Colonic mucosa (tissue), 4 donors: ENCODE measurements around the gene POLE2. TPM values are rescaled to one million over a fixed set of nuclear protein-coding genes. Genes with fewer than 3 reads are reported as not detected.
"Not testable (repeated sequence)": the region's sequence is repeated elsewhere in the genome, so short reads cannot be mapped to it uniquely, and the experiment has no call there.

Experiments used
- DNase-seq: peaks from one replicate; pipeline ENCODE4 v3.0.0-alpha.2; 2020
- H3K27ac ChIP-seq: fragments of 200-600 bp; one replicate; pipeline ENCODE4 v1.8.0; 2021
- H3K27me3 ChIP-seq: fragments of 200-600 bp; one replicate; pipeline ENCODE4 v1.8.0; 2021
- H3K36me3 ChIP-seq: fragments of 200-600 bp; one replicate; pipeline ENCODE4 v1.8.0; 2021
- H3K4me1 ChIP-seq: fragments of 200-600 bp; one replicate; pipeline ENCODE4 v1.8.0; 2021; ENCODE audit warnings: mild to moderate bottlenecking
- H3K4me3 ChIP-seq: fragments of 200-600 bp; one replicate; pipeline ENCODE4 v1.8.0; 2021
- H3K9ac ChIP-seq, 2 donors: one replicate each; pipeline ENCODE4 v1.7.0; 2013; ENCODE audit warnings: control low read depth in 2 of 2, low read depth in 2 of 2, low read length in 2 of 2
- H3K9me3 ChIP-seq: fragments of 200-600 bp; one replicate; pipeline ENCODE4 v1.8.0; 2021
- intact Hi-C: fragments of 100-400 bp; cut with DNase I; formaldehyde crosslinking; loops from one replicate; pipeline ENCODE4 v1.14.1; 2022
- total RNA-seq, 2 donors: library from RNA; stranded (reverse); fragmentation: NEBNext Ultra II Directional in 1 of 2; extraction: Animal tissue kit (Norgen Biotek cat#: 25700) in 1 of 2; gene quantifications; one replicate each; pipeline ENCODE4 v1.2.1, GENCODE V29; 2021
- TF ChIP-seq, protein P1 (sequence below): fragments of 200-600 bp; IDR thresholded peaks from one replicate; pipeline ENCODE4 v1.8.0; 2022; ENCODE audit warnings: antibody characterized with exemption, mild to moderate bottlenecking
- donor health status: healthy.
- donor health status: DM: no; HTN: no; CAD: no.
- donor health status: DM: no; HTN: no; CAD: no.

The POLE2 gene
- total RNA-seq, 2 donors from 2014 or later, result 2.5 to 15.9 TPM

DNA sequence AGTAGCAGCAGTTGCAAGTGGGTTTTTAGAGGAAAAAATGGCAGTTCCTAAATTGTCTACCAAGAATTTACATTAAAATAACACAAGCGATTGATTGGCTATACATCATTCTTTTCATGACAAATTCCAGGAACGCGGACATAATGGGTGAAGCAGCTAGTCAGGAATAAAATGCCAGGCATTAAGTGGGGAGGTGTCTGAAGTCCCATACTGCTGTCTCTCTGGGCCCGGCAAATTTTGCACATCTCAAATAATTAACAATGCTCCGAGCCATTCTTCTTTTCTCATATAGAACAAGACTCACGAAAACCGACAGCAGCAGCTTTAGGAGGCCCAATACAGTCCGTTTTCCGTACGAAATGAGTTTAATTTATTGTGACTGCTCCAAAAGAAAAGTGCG lies 68.3 kb downstream of the POLE2 start:
- Histone ChIP-seq H3K4me3 (peak overlapping the region; percentile 68), H3K27ac (peak overlapping the region; percentile 96), H3K4me1 (peaks cover 9% of the 10 kb centered on the region), H3K9ac (peak overlapping the region; percentile 86 to 99), H3K27me3 (no peaks in the 10 kb centered on the region), H3K9me3 (no peaks in the 10 kb centered on the region), H3K36me3 (no peaks in the 10 kb centered on the region)
- intact Hi-C loops, result loop anchor here (5.0 kb wide), 1 partner anchor 32 kb away; the partner anchor contains the start of gene RPS29
- no peak for DNase-seq
- TF ChIP-seq, protein P1, sequence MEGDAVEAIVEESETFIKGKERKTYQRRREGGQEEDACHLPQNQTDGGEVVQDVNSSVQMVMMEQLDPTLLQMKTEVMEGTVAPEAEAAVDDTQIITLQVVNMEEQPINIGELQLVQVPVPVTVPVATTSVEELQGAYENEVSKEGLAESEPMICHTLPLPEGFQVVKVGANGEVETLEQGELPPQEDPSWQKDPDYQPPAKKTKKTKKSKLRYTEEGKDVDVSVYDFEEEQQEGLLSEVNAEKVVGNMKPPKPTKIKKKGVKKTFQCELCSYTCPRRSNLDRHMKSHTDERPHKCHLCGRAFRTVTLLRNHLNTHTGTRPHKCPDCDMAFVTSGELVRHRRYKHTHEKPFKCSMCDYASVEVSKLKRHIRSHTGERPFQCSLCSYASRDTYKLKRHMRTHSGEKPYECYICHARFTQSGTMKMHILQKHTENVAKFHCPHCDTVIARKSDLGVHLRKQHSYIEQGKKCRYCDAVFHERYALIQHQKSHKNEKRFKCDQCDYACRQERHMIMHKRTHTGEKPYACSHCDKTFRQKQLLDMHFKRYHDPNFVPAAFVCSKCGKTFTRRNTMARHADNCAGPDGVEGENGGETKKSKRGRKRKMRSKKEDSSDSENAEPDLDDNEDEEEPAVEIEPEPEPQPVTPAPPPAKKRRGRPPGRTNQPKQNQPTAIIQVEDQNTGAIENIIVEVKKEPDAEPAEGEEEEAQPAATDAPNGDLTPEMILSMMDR, result no peak

DNA sequence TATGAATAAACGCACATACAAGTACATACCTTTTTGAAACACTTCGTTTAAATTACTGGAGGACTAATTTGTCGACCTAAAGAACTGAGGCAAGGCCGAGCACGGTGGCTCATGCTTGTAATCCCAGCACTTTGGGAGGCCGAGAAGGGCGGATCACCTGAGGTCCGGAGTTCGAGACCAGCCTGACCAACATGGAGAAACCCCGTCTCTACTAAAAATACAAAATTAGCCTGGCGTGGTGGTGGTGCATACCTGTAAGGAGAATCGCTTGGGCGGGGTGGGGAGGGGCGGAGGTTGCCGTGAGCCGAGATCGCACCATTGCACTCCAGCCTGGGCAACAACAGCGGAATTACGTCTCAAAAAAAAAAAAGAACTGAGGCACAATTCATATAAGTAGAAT lies 68.7 kb downstream of the POLE2 start:
- peak overlapping the region; percentile 68 for H3K4me3 ChIP-seq
- peak overlapping the region; percentile 96 for H3K27ac ChIP-seq
- intact Hi-C loops, H3K27me3 ChIP-seq, H3K4me1 ChIP-seq, H3K36me3 ChIP-seq, H3K9me3 ChIP-seq, DNase-seq: not testable (repeated sequence)
- peak overlapping the region in 1 of 2 donors; percentile 99 for H3K9ac ChIP-seq

DNA sequence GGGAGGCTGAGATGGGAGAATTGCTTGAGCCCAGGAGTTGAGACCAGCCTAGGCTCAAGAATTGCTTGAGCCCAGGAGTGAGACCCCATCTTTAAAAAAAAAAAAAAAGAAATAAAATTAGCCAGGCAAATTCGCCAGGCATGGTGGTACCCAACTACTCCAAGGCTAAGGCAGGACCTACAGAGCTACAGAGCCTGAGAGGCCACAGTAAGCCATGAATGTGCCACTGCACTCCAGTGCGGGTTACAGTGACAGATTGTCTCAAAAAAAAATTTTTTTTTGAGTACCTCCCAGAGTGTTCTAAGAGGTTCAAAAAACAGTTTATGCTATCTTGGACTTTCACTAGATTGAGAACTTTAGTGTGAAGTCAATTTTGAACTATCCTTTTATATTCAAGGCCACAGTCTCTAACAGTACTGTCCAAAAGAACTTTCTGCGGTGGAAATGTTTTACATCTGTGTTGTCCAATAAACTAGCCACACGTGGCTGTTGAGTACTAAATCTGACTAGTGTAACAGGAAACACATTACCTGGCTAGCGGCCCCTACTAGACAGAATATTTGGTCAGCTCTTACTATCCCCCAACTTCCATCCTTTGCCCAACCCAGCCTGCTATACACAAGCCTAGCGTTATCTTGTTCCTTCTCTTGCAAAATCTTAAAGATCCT lies 70.0 kb downstream of the POLE2 start:
- H3K9ac ChIP-seq, result no peak overlapping the region
- DNase-seq, result no peak
- H3K4me1 ChIP-seq, result peaks cover 3% of the 10 kb centered on the region
- no peak overlapping the region for H3K27ac ChIP-seq
- H3K9me3 ChIP-seq, result no peaks in the 10 kb centered on the region
- intact Hi-C loops, result no loop called here
- no peak overlapping the region for H3K4me3 ChIP-seq
- H3K27me3 ChIP-seq, result no peaks in the 10 kb centered on the region
- TF ChIP-seq, protein P1, result no peak
- no peaks in the 10 kb centered on the region for H3K36me3 ChIP-seq

DNA sequence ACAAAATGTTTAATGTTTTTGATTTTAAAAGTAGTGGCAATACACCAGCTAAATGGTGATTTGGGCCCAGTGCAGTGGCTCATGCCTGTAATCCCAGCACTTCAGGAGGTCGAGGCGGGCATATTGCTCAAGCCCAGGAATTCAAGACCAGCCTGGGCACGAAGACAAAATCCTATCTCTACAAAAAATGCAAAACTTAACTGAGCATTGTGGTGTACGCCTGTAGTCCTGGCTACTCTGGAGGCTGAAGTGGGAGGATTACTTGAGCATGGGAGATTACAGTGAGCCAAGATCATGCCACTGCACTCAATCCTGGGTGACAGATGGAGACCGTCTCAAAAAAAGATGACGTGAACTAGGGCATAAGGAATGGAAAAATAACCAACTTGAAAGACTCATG lies 72.2 kb downstream of the POLE2 start:
- H3K27me3 ChIP-seq, result no peaks in the 10 kb centered on the region
- no peaks in the 10 kb centered on the region for H3K36me3 ChIP-seq
- H3K27ac ChIP-seq, result no peak overlapping the region
- no peak overlapping the region for H3K4me3 ChIP-seq
- no peak overlapping the region for H3K9ac ChIP-seq
- DNase-seq, result no peak
- H3K4me1 ChIP-seq, result no peaks in the 10 kb centered on the region
- intact Hi-C loops, result no loop called here
- TF ChIP-seq, protein P1, result no peak
- H3K9me3 ChIP-seq, result no peaks in the 10 kb centered on the region

DNA sequence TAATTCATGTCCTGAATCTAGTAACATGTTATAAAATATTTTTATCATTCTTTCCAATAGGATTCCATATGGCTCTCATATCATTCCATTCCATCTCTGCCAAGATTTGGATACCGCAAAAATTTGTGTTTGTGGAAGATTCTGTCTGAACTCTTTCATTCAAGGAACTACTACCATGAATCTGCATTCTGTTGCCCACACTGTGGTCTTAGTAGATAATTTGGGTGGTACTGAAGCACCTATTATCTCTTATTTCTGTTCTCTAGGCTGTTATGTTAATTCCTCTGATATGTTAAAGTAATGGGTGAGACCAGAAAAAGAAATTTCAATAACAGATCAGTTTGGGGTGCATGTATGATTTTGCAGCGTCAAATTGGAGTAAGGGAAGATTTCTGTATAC lies 73.8 kb downstream of the POLE2 start:
- DNase-seq, result no peak
- no peaks in the 10 kb centered on the region for H3K36me3 ChIP-seq
- H3K4me3 ChIP-seq, result no peak overlapping the region
- no peaks in the 10 kb centered on the region for H3K9me3 ChIP-seq
- TF ChIP-seq, protein P1, result no peak
- H3K27me3 ChIP-seq, result no peaks in the 10 kb centered on the region
- no peak overlapping the region for H3K27ac ChIP-seq
- intact Hi-C loops, result no loop called here
- H3K4me1 ChIP-seq, result no peaks in the 10 kb centered on the region
- H3K9ac ChIP-seq, result no peak overlapping the region

DNA sequence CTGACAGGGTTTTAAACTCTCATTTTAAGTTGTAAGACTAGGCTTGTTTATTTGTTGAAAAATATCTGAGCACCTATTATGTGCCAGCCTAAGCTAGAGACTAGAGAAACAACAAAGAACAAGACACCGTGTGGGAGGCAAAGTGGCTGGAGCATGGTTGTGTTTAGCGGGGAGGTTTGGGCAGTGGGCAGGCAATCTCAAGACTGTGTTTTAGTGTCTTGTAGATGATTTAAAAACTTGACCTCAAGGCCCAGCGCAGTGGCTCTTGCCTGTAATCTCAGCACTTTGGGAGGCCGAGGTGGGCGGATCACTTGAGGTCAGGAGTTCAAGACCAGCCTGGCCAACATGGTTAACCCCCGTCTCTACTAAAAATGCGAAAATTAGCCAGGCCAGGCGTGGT lies 75.3 kb downstream of the POLE2 start:
- Histone ChIP-seq H3K4me3 (no peak overlapping the region), H3K27me3 (no peaks in the 10 kb centered on the region), H3K27ac (no peak overlapping the region), H3K9me3 (no peaks in the 10 kb centered on the region), H3K9ac (no peak overlapping the region), H3K4me1 (no peaks in the 10 kb centered on the region), H3K36me3 (no peaks in the 10 kb centered on the region)
- intact Hi-C loops, result no loop called here
- DNase-seq, result no peak
- TF ChIP-seq, protein P1, result no peak
